RWPE1 (cell line): ENCODE results near the gene C11orf86.

Source experiments
- CTCF ChIA-PET: fragments of 350-600 bp; sonication (Branson Sonifier 250); formaldehyde crosslinking; extraction: SDS; loops from one replicate; lab custom pipeline; 2021; lab: Yijun Ruan, JAX
- POLR2A ChIA-PET: fragments of 400-600 bp; formaldehyde crosslinking; extraction: SDS; loops from one replicate; lab custom pipeline; 2020; ENCODE audit warnings: antibody characterized with exemption; ENCODE audit not compliant: low non-redundant PET; lab: Yijun Ruan, JAX
- DNase-seq: peaks from one replicate; pipeline ENCODE4 v3.0.0; 2012; ENCODE audit warnings: low spot score
- H3K27ac ChIP-seq: fragments of 450-650 bp; 2 replicates; pipeline ENCODE4 v1.5.1; 2017
- TF ChIP-seq, protein P1 (sequence below): fragments of 450-650 bp; conservative IDR thresholded peaks from 2 replicates; pipeline ENCODE4 v1.5.1; 2017; ENCODE audit warnings: low read depth, mild to moderate bottlenecking

Gene C11orf86

DNA sequence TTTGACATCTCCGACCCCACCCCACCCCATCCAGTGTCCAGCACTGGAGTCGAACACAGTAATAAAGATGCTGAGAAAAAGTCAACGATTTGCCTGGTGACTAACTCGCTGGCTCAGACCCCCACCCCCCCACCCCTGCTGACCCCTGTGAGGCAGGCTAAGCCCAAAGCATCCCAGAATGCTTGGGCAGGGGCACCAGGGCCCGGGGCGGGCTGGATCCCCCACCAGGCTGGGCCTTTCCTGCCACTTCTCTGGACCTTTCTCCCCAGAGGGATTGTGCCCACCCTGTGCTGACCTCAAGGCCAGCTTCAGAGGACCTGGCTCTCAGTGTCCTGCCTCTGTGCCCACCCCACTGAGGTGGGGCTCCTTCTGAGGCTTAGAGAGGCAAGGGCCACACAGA, 1.8 kb downstream of the C11orf86 start:
- POLR2A ChIA-PET: no interaction called here

DNA sequence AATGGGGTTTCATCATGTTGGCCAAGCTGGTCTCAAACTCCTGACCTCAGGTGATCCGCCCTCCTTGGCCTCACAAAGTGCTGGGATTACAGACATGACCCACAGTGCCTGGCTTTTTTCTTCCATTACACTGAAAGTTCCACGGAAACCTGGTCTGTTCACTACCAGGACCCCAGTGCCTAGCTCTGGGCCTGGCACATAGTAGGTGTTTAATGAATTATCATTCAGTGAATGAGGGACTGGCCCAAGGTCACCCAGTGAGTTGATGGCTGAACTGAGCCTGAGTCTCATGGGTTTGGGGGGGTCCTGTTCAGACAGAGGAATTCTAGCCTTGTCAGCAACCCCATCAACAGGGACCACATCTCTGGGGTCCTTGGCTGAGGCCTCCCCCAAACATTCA, 3.1 kb downstream of the C11orf86 start:
- peak overlapping the region; percentile 98 for H3K27ac ChIP-seq
- TF ChIP-seq, protein P1, sequence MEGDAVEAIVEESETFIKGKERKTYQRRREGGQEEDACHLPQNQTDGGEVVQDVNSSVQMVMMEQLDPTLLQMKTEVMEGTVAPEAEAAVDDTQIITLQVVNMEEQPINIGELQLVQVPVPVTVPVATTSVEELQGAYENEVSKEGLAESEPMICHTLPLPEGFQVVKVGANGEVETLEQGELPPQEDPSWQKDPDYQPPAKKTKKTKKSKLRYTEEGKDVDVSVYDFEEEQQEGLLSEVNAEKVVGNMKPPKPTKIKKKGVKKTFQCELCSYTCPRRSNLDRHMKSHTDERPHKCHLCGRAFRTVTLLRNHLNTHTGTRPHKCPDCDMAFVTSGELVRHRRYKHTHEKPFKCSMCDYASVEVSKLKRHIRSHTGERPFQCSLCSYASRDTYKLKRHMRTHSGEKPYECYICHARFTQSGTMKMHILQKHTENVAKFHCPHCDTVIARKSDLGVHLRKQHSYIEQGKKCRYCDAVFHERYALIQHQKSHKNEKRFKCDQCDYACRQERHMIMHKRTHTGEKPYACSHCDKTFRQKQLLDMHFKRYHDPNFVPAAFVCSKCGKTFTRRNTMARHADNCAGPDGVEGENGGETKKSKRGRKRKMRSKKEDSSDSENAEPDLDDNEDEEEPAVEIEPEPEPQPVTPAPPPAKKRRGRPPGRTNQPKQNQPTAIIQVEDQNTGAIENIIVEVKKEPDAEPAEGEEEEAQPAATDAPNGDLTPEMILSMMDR: no peak
- POLR2A ChIA-PET: no interaction called here
- CTCF ChIA-PET: no interaction called here
- DNase-seq: no peak

More for the DNA sequence above, 1.8 kb downstream of the C11orf86 start:
- DNase-seq: no peak
- CTCF ChIA-PET: interaction anchor here (0.7 to 1.1 kb wide), 3 partner anchors 9 to 96 kb away, joined by 3 to 5 read pairs (median 3); partner anchors contain the start of gene PC
- H3K27ac ChIP-seq: peak overlapping the region; percentile 98
- TF ChIP-seq, protein P1: no peak

DNA sequence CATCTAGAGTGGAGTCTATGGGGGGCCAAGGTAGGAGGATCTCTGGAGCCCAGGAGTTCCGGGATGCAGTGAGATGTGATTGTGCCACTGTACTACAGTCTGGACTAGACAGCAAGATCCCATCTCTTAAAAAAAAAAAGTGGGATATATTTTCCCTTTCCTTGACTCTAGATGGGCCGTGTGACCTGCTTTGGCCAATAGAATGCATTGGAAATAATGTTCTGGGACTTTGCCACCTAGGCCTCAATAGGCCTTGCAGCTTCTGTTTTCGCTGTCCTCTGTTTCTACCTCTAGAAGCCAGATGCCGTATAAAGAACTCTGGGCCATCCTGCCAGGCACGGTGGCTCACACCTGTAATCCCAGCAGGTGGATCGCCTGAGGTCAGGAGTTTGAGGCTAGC, 3.6 kb downstream of the C11orf86 start:
- no peak for DNase-seq
- TF ChIP-seq, protein P1: no peak
- POLR2A ChIA-PET: no interaction called here
- CTCF ChIA-PET: interaction anchor here (0.6 kb wide), 1 partner anchor 142 kb away, joined by 3 read pairs; no protein-coding TSS in a partner anchor
- H3K27ac ChIP-seq: peak overlapping the region; percentile 48

DNA sequence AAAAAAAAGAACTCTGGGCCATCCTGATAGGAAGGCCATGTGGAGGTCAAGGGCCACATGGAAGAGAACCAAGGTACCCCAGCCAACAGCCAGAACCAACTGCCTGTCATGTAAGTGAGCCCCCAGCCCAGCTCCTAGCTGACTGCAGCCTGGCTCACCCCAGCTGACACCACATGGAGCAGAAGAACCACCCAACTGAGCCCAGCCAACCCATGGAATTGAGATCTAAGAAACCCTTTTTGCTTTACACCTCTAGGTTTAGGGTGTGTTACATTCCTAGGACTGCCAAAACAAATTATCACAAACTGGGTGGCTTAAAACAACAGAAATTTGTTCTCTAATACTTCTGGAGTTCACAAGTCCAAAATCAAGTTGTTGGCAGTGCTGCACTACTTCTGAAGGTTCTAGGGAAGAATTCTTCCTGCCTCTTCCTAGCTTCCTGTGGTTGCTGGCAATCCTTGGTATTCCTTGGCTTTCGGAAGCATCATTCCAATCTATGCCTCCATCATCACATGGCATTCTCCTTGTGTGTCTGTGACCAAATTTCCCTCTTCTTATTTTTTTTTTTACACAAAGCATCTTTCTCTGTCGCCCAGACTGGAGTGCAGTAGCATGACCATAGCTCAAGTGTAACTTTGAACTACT, 4.4 kb downstream of the C11orf86 start:
- CTCF ChIA-PET: interaction anchor here (0.6 kb wide), 2 partner anchors 123 to 141 kb away, joined by 3 to 5 read pairs; no protein-coding TSS in a partner anchor
- peak overlapping the region; percentile 85 for H3K27ac ChIP-seq
- DNase-seq: no peak
- TF ChIP-seq, protein P1: no peak
- POLR2A ChIA-PET: no interaction called here

DNA sequence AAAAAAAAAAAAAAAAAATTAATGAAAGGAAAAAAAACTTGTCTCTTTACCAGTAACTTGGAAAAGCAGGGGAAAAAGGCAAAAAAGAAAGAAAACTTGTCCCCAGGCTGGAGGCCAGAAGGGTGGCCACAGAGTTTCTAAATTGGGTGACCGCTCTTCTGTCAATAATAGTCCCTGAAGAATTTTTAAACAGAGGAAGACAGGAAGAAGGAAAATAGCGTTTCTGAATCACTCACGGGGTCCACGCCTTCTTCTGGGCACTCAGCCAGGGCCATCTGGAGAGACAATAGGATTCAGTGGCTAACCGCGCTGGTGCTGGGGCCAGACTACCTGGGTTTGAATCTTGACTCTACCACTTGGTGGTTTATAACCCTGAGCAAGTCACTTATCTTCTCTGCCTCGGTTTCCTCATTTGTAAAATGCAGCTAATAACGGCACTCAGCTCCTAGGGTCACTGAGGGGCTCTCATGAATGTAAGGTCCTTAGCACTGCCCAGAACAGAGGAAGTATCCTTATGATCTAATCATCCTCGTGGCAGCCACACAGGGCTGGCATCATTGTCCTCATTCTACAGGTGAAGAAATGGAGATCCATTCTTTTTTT, 7.0 kb downstream of the C11orf86 start:
- POLR2A ChIA-PET: no interaction called here

DNA sequence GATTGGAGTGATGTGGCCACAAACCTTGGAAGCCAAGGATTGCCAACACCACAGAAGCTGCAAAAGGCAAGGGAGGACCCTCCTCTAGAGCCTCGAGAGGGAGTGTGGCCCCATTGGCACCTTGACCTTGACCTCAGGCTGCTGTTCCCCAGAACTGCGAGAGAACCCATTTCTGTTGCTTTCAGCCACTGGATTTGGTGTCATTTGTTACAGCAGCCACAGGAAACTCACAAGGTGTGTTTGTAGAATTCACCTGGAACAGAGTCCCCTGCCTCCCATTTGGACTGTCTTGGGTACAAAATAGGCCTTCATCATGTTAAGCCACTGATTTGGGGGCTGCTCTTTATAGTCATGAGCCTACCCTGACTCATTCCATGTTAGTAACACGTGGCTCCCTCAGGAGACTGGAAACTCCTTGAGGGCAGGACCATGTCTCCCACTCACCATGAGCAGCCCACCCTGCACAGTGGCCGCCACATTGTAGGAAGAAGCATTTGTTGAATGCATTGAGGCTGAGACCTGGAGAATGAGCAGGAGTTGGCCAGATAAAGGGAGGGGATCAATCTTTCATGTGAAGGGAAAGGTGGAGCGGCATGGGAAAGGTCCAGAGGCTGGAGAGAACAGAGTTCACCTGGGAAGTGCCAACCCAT, 8.3 kb downstream of the C11orf86 start:
- no peak for DNase-seq
- POLR2A ChIA-PET: no interaction called here
- CTCF ChIA-PET: no interaction called here
- TF ChIP-seq, protein P1: no peak
- H3K27ac ChIP-seq: peak overlapping the region; percentile 85

More for the DNA sequence above, 7.0 kb downstream of the C11orf86 start:
- TF ChIP-seq, protein P1: no peak
- CTCF ChIA-PET: no interaction called here
- DNase-seq: peak; percentile 67
- H3K27ac ChIP-seq: peak overlapping the region; percentile 85
